IPS-18c (cell line): Measurements from ENCODE around the gene CLEC2L.
"Not testable (repeated sequence)": the region's sequence is repeated elsewhere in the genome, so short reads cannot be mapped to it uniquely, and the experiment has no call there.

Experiments
- H3K4me3 ChIP-seq: 2 replicates; pipeline ENCODE4 v1.7.0; 2013; ENCODE audit warnings: low read depth, mild to moderate bottlenecking, low read length, moderate library complexity; ENCODE audit not compliant: insufficient read depth
- H3K9me3 ChIP-seq: one replicate; pipeline ENCODE4 v1.6.1; 2013; ENCODE audit warnings: mild to moderate bottlenecking, low read length, moderate library complexity; ENCODE audit not compliant: control insufficient read depth, insufficient read depth

Gene CLEC2L

GRCh38 chr7:139541600-139542307, 18.3 kb downstream of the CLEC2L start:
- Histone ChIP-seq H3K9me3 (no peaks in the 10 kb centered on the region), H3K4me3 (no peak overlapping the region)

GRCh38 chr7:139542308-139543151, 19.0 kb downstream of the CLEC2L start:
- no peak overlapping the region for H3K4me3 ChIP-seq

GRCh38 chr7:139543801-139544603, 20.5 kb downstream of the CLEC2L start:
- Histone ChIP-seq H3K9me3 (no peaks in the 10 kb centered on the region), H3K4me3 (no peak overlapping the region)

More at GRCh38 chr7:139542308-139543151, 19.0 kb downstream of the CLEC2L start:
- no peaks in the 10 kb centered on the region for H3K9me3 ChIP-seq

GRCh38 chr7:139544645-139545044, 21.2 kb downstream of the CLEC2L start:
- no peak overlapping the region for H3K4me3 ChIP-seq
- no peaks in the 10 kb centered on the region for H3K9me3 ChIP-seq

GRCh38 chr7:139548302-139549028, 25.0 kb downstream of the CLEC2L start:
- Histone ChIP-seq H3K4me3 (no peak overlapping the region), H3K9me3 (no peaks in the 10 kb centered on the region)

- not testable (repeated sequence) for H3K4me3 ChIP-seq, H3K9me3 ChIP-seq
These were observed 30.7 kb downstream of the CLEC2L start for GRCh38 chr7:139553991-139554700.

GRCh38 chr7:139557857-139558581, 34.5 kb downstream of the CLEC2L start:
- no peaks in the 10 kb centered on the region for H3K9me3 ChIP-seq
- H3K4me3 ChIP-seq, result no peak overlapping the region

- no peak overlapping the region for H3K4me3 ChIP-seq
- no peaks in the 10 kb centered on the region for H3K9me3 ChIP-seq
These were observed 36.0 kb downstream of the CLEC2L start for GRCh38 chr7:139559364-139560105.

GRCh38 chr7:139560199-139560598, 36.7 kb downstream of the CLEC2L start:
- Histone ChIP-seq H3K4me3 (no peak overlapping the region), H3K9me3 (no peaks in the 10 kb centered on the region)

GRCh38 chr7:139560678-139561077, 37.2 kb downstream of the CLEC2L start:
- H3K9me3 ChIP-seq, result no peaks in the 10 kb centered on the region
- H3K4me3 ChIP-seq, result no peak overlapping the region

- no peak overlapping the region for H3K4me3 ChIP-seq
- H3K9me3 ChIP-seq, result no peaks in the 10 kb centered on the region
These were observed 39.0 kb downstream of the CLEC2L start for GRCh38 chr7:139562491-139562890.

- no peak overlapping the region for H3K4me3 ChIP-seq
These were observed 39.6 kb downstream of the CLEC2L start for GRCh38 chr7:139562961-139563565.

GRCh38 chr7:139563856-139564255, 40.4 kb downstream of the CLEC2L start:
- no peak overlapping the region for H3K4me3 ChIP-seq
- no peaks in the 10 kb centered on the region for H3K9me3 ChIP-seq

More at GRCh38 chr7:139562961-139563565, 39.6 kb downstream of the CLEC2L start:
- no peaks in the 10 kb centered on the region for H3K9me3 ChIP-seq

- H3K4me3 ChIP-seq, result no peak overlapping the region
- no peaks in the 10 kb centered on the region for H3K9me3 ChIP-seq
These were observed 42.6 kb downstream of the CLEC2L start for GRCh38 chr7:139566075-139566474.
